K562 (cell line): ENCODE data around the gene CKLF. TPM values are rescaled to one million over a fixed set of nuclear protein-coding genes. Genes with fewer than 3 reads are reported as not detected.

Experiments
- ATAC-seq: fragments of 200-7000 bp; cut with Tn5 transposase; 3 replicates; pipeline ENCODE4 v1.9.1; 2020; ENCODE audit warnings: moderate library complexity
- BruUV-seq: library from RNA; stranded (reverse); fragments of 400-500 nt; replicated peaks from 2 replicates; lab custom pipeline; 2021; lab: Mats Ljungman, UMichigan
- CTCF ChIA-PET: fragments of 300-600 bp; formaldehyde crosslinking; extraction: SDS; loops from one replicate; lab custom pipeline; 2021; ENCODE audit warnings: low intra/inter-chr PET ratio; lab: Yijun Ruan, JAX
- POLR2A ChIA-PET: fragments of 300-600, 350-650 bp; sonication (Branson Sonifier 250); formaldehyde crosslinking; extraction: SDS; loops from one replicate; lab custom pipeline; 2021; ENCODE audit warnings: antibody characterized with exemption, inconsistent platforms; lab: Yijun Ruan, JAX
- DNase-seq, 4 experiments: peaks; one replicate each; pipeline versions ENCODE4 v3.0.0 to v3.0.0-alpha.2; 2011 to 2018; ENCODE audit warnings: low spot score in 3 of 4, mixed read lengths in 3 of 4; ENCODE audit errors: extremely low read depth in 1 of 4
- FAIRE-seq: peaks from 2 replicates; lab custom pipeline; 2011; peaks lifted over from hg19 to GRCh38; lab: Jason Lieb, UNC
- H2AFZ ChIP-seq: 2 replicates; pipeline ENCODE4 v1.6.0; 2011; ENCODE audit warnings: low read depth, low read length, control low read depth, inconsistent platforms
- H3K27ac ChIP-seq: fragments of 200-600 bp; 3 replicates; pipeline ENCODE4 v1.8.0; 2011; ENCODE audit warnings: low read depth, mild to moderate bottlenecking, control low read depth, inconsistent platforms, low read length, moderate library complexity, mixed read lengths; ENCODE audit errors: extremely low read depth
- H3K27me3 ChIP-seq, 2 experiments: fragments of 300-600 bp in 1 of 2; 2 replicates in 1 of 2; 3 replicates in 1 of 2; pipeline versions ENCODE4 v1.6.0 to v1.8.0; 2011; ENCODE audit warnings: inconsistent platforms in 2 of 2, low read length in 2 of 2, mild to moderate bottlenecking in 1 of 2, mixed read lengths in 1 of 2, moderate library complexity in 1 of 2; ENCODE audit not compliant: control insufficient read depth in 2 of 2, insufficient read depth in 2 of 2
- H3K36me3 ChIP-seq: fragments of 300-600 bp; 3 replicates; pipeline ENCODE4 v1.8.0; 2011; ENCODE audit warnings: mild to moderate bottlenecking, low read length, inconsistent platforms; ENCODE audit not compliant: control insufficient read depth, insufficient read depth
- H3K4me1 ChIP-seq, 2 experiments: fragments of 200-600 bp in 1 of 2; replicated peaks in 1 of 2; 2 replicates in 1 of 2; 3 replicates in 1 of 2; pipeline versions ENCODE4 v1.5.1 to v1.8.0; 2011; ENCODE audit warnings: inconsistent platforms in 2 of 2, low read length in 2 of 2, mild to moderate bottlenecking in 1 of 2, mixed read lengths in 1 of 2, moderate library complexity in 1 of 2; ENCODE audit not compliant: control insufficient read depth in 2 of 2, insufficient read depth in 2 of 2
- H3K4me2 ChIP-seq: 2 replicates; pipeline ENCODE4 v1.6.1; 2011; ENCODE audit warnings: low read length, control low read depth, inconsistent platforms, mixed read lengths; ENCODE audit not compliant: insufficient read depth
- H3K4me3 ChIP-seq: fragments of 200-600 bp; sonication (generic), shearing (Covaris generic); 2 replicates; pipeline ENCODE4 v1.5.1; 2016; ENCODE audit warnings: control low read depth, inconsistent platforms
- H3K79me2 ChIP-seq: fragments of 200-600 bp; 3 replicates; pipeline ENCODE4 v1.8.0; 2011; ENCODE audit warnings: low read length, inconsistent platforms; ENCODE audit not compliant: control insufficient read depth, insufficient read depth
- H3K9ac ChIP-seq, 2 experiments: 2 replicates each; pipeline versions ENCODE4 v1.6.0 to v1.6.1; 2011; ENCODE audit warnings: low read depth in 2 of 2, low read length in 2 of 2, control low read depth in 1 of 2, inconsistent platforms in 1 of 2, mild to moderate bottlenecking in 1 of 2, mixed read lengths in 1 of 2; ENCODE audit not compliant: insufficient read depth in 1 of 2
- H3K9me1 ChIP-seq: one replicate; pipeline ENCODE4 v1.6.0; 2011; ENCODE audit warnings: inconsistent platforms, mild to moderate bottlenecking, low read length, moderate library complexity; ENCODE audit not compliant: control insufficient read depth, insufficient read depth
- H3K9me3 ChIP-seq: replicated peaks from 2 replicates; pipeline ENCODE4 v1.5.1; 2011; ENCODE audit warnings: low read depth, low read length, inconsistent platforms; ENCODE audit not compliant: control insufficient read depth, insufficient read depth
- H4K20me1 ChIP-seq: replicated peaks from 2 replicates; pipeline ENCODE4 v1.6.1; 2011; ENCODE audit warnings: low read length, inconsistent platforms, mixed read lengths; ENCODE audit not compliant: control insufficient read depth, insufficient read depth
- MEF2D ChIP-seq: conservative IDR thresholded peaks from 2 replicates; pipeline ENCODE4 v1.6.1; 2016; ENCODE audit warnings: low read depth, missing genetic modification characterization, missing compliant biosample characterization
- RBM39 ChIP-seq: fragments of 200-400 bp; formaldehyde crosslinking; optimal IDR thresholded peaks from 2 replicates; pipeline ENCODE3; 2018; ENCODE audit warnings: low read depth, low read length
- RFX7 ChIP-seq: fragments of 250-450 bp; sonication (Bioruptor Pico); IDR thresholded peaks from 2 replicates; pipeline ENCODE4 v1.5.1; 2021; ENCODE audit warnings: mild to moderate bottlenecking
- RHOXF2B ChIP-seq: fragments of 250-450 bp; sonication (Bioruptor Pico); conservative IDR thresholded peaks from 2 replicates; pipeline ENCODE4 v1.5.1; 2021
- ZNF699 ChIP-seq: fragments of 250-450 bp; sonication (Bioruptor Pico); IDR thresholded peaks from 2 replicates; pipeline ENCODE4 v1.8.0; 2021; ENCODE audit warnings: mild to moderate bottlenecking, moderate library complexity; ENCODE audit not compliant: insufficient replicate concordance
- ZNF77 ChIP-seq: fragments of 250-450 bp; sonication (Bioruptor Pico); IDR thresholded peaks from 2 replicates; pipeline ENCODE4 v1.5.0; 2020
- WGBS: fragments of 100-300 bp; shearing (Covaris generic); methylation state at CpG from one replicate; pipeline ENCODE4 v1.1.6; 2016; ENCODE audit warnings: low coverage, mixed read lengths; ENCODE audit not compliant: insufficient coverage; ENCODE audit errors: missing lambda C conversion rate; 5-methylcytosine and 5-hydroxymethylcytosine counted together
- in situ Hi-C: fragments of 300-500 bp; cut with MboI; formaldehyde crosslinking; loops from 4 replicates; pipeline ENCODE4 v1.15.0; 2018; ENCODE audit warnings: inconsistent platforms, mixed read lengths
- intact Hi-C: fragments of 100-400 bp; cut with micrococcal nuclease; formaldehyde crosslinking; loops from 2 replicates; pipeline ENCODE4 v1.14.2; 2022
- polyA plus RNA-seq, 8 experiments: library from polyadenylated mRNA; depleted of rRNA in 4 of 8; stranded (reverse) in 5 of 8; unstranded in 3 of 8; fragments of >200 nt; fragmentation: Nextera tagmentation in 2 of 8; fragmentation: Illumina TruSeq in 1 of 8; extraction: Ambion mirVana in 2 of 8; extraction: Trizol in 1 of 8; gene quantifications; 2 replicates each; pipeline versions ENCODE4 v1.2.1 to v1.2.3, GENCODE V29; 2011 to 2014; ENCODE audit warnings: inconsistent platforms in 1 of 8, missing spikeins in 1 of 8
- total RNA-seq, 7 experiments: library from RNA; depleted of rRNA in 6 of 7; stranded (reverse); fragments of >200 nt in 6 of 7; fragmentation: Illumina TruSeq in 2 of 7; extraction: Trizol in 2 of 7; gene quantifications; 2 replicates each; pipeline versions ENCODE4 v1.2.1 to v1.2.3, GENCODE V29; 2011 to 2021; ENCODE audit warnings: low replicate concordance in 1 of 7
- TF ChIP-seq, protein P1 (sequence below): sonication (generic); formaldehyde crosslinking; IDR thresholded peaks from 2 replicates; pipeline ENCODE4 v1.8.0; 2023; ENCODE audit warnings: missing genetic modification reagents, mild to moderate bottlenecking, borderline replicate concordance

CKLF gene
- total and polyA plus RNA-seq, 9 of the 15 experiments (the other 6 are each of a cell fraction or from before 2014, with no cell fraction given) = 84.8 to 322 (median 118) TPM

DNA sequence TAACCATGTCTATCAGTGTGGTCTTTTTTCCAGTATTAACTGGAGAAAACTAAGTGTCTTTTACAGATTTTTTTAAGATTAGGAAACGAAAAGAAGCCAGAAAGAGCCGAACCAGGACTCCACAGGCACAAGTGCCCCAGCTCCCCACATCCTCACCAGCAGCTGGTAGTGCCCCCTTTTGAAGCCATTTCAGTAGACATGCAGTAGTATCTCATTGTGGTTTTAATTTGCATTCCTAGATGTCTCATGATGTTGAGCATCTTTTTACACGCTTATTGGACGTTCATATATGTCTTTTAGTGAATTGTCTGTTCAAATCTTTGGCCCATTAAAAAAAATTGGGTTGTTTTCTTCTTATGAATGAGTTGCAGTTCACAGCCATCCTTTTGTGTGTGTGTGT is 47.4 kb downstream of the CKLF start:
- WGBS = 30% methylated on average over 4 of the region's 4 CpGs
- H3K27me3 ChIP-seq = peaks cover 0 to 8% of the 10 kb centered on the region in 2 experiments; a peak in 1 of 5 replicates
- H3K79me2 ChIP-seq = no peaks in the 10 kb centered on the region
- FAIRE-seq = no peak
- H4K20me1 ChIP-seq = no peaks in the 10 kb centered on the region
- in situ Hi-C loops (no loop called here), intact Hi-C loops (no loop called here)
- ATAC-seq = no peak
- no peaks in the 10 kb centered on the region for H3K9me1 ChIP-seq
- no peaks in the 10 kb centered on the region for H3K36me3 ChIP-seq
- no peak overlapping the region for H3K27ac ChIP-seq
- POLR2A ChIA-PET = no interaction called here
- BruUV-seq = no TSS peak
- H3K4me3 ChIP-seq = no peak overlapping the region
- H3K4me2 ChIP-seq = no peak overlapping the region
- peaks cover 6 to 19% of the 10 kb centered on the region in 2 experiments; a peak in 3 of 5 replicates for H3K4me1 ChIP-seq
- no peak overlapping the region for H3K9ac ChIP-seq
- TF ChIP-seq RHOXF2B (no peak), RBM39 (no peak), MEF2D (no peak), ZNF77 (CRISPR knock-in tag) (no peak), ZNF699 (CRISPR knock-in tag) (no peak), RFX7 (CRISPR knock-in tag) (no peak)
- TF ChIP-seq, protein P1, sequence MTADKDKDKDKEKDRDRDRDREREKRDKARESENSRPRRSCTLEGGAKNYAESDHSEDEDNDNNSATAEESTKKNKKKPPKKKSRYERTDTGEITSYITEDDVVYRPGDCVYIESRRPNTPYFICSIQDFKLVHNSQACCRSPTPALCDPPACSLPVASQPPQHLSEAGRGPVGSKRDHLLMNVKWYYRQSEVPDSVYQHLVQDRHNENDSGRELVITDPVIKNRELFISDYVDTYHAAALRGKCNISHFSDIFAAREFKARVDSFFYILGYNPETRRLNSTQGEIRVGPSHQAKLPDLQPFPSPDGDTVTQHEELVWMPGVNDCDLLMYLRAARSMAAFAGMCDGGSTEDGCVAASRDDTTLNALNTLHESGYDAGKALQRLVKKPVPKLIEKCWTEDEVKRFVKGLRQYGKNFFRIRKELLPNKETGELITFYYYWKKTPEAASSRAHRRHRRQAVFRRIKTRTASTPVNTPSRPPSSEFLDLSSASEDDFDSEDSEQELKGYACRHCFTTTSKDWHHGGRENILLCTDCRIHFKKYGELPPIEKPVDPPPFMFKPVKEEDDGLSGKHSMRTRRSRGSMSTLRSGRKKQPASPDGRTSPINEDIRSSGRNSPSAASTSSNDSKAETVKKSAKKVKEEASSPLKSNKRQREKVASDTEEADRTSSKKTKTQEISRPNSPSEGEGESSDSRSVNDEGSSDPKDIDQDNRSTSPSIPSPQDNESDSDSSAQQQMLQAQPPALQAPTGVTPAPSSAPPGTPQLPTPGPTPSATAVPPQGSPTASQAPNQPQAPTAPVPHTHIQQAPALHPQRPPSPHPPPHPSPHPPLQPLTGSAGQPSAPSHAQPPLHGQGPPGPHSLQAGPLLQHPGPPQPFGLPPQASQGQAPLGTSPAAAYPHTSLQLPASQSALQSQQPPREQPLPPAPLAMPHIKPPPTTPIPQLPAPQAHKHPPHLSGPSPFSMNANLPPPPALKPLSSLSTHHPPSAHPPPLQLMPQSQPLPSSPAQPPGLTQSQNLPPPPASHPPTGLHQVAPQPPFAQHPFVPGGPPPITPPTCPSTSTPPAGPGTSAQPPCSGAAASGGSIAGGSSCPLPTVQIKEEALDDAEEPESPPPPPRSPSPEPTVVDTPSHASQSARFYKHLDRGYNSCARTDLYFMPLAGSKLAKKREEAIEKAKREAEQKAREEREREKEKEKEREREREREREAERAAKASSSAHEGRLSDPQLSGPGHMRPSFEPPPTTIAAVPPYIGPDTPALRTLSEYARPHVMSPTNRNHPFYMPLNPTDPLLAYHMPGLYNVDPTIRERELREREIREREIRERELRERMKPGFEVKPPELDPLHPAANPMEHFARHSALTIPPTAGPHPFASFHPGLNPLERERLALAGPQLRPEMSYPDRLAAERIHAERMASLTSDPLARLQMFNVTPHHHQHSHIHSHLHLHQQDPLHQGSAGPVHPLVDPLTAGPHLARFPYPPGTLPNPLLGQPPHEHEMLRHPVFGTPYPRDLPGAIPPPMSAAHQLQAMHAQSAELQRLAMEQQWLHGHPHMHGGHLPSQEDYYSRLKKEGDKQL (CRISPR knock-in tag) = no peak
- CTCF ChIA-PET = no interaction called here
- no peak overlapping the region for H2AFZ ChIP-seq
- no peaks in the 10 kb centered on the region; the same call in 1 of the 2 replicates for H3K9me3 ChIP-seq
- no peak for DNase-seq
